KOPT-K1 (cell line): ENCODE results near the gene GSAP.
"Not testable (repeated sequence)": the region's sequence is repeated elsewhere in the genome, so short reads cannot be mapped to it uniquely, and the experiment has no call there.

Experiments
- H3K27ac ChIP-seq: fragments of 200-600 bp; sonication (generic); 2 replicates; pipeline ENCODE4 v1.5.1; 2016; ENCODE audit warnings: antibody characterized with exemption, mild to moderate bottlenecking, low read depth, low read length; ENCODE audit not compliant: poor library complexity, severe bottlenecking
- H3K36me3 ChIP-seq: fragments of 200-600 bp; sonication (generic); 2 replicates; pipeline ENCODE4 v1.5.1; 2017; ENCODE audit warnings: antibody characterized with exemption, mild to moderate bottlenecking, low read length, moderate library complexity; ENCODE audit not compliant: insufficient read depth
- H3K9me3 ChIP-seq: fragments of 200-600 bp; sonication (generic); 2 replicates; pipeline ENCODE4 v1.5.1; 2017; ENCODE audit warnings: antibody characterized with exemption, low read length, mild to moderate bottlenecking; ENCODE audit not compliant: insufficient read depth, poor library complexity, severe bottlenecking

Gene GSAP

GRCh38 chr7:77289387-77289786 lies 126.8 kb downstream of the GSAP start:
- Histone ChIP-seq H3K36me3 (no peaks in the 10 kb centered on the region; the same call in 1 of the 2 replicates), H3K27ac (no peak overlapping the region)

DNA sequence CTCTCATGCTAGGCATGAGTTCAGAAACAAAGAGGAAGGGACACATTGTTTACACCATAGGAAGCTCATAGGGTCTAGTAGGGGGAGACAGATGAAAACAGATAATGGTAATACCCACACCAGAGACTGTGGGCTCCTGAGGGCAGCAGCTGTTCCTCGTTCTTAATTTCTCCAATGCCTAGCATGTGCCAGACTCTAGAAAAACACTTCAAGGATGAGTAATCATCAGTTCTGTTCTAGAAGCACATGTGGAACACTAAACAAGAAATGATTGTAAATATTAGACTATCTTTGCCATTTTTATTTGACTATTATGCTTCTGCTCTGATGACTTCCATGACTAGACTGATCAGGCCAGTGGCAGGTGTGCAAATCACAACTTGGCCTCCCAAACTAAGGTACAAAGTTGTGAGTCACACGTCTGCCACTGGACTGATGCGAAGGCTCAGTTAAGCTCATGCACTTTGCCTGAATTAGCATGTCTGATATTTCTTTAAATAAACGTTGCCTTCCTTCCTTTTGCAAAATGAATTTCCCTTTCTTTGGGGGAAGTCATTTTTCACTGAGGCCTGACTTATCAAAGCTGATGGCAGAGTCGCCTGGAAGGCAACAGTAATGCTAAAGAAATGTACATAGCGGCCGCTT lies 127.4 kb downstream of the GSAP start:
- Histone ChIP-seq H3K36me3 (no peaks in the 10 kb centered on the region; the same call in 1 of the 2 replicates), H3K27ac (no peak overlapping the region), H3K9me3 (peaks cover 9% of the 10 kb centered on the region)

More at GRCh38 chr7:77289387-77289786, 126.8 kb downstream of the GSAP start:
- H3K9me3 ChIP-seq, result peaks cover 9% of the 10 kb centered on the region

DNA sequence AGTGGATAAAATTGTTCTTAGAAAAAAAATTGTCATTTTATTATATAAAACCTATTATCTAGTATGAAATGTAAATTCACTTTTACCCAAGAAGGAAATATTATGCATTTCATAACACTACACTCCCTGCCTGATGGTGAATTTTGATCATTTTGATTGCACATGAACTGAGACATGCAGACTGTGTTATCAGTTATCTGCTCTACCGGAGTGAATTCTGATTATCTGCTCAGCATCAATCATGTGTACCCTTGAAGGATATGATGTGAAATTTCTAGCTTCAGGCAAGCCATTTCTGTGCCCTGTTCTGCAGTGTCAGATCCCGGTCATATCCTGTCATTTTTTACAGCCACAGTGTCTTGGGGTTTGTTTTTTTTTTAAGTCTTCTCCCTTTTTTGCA lies 131.5 kb downstream of the GSAP start:
- H3K36me3 ChIP-seq, result no peaks in the 10 kb centered on the region; the same call in 1 of the 2 replicates
- no peak overlapping the region for H3K27ac ChIP-seq
- peaks cover 9% of the 10 kb centered on the region for H3K9me3 ChIP-seq

- H3K9me3 ChIP-seq, result peaks cover 9% of the 10 kb centered on the region
- no peak overlapping the region for H3K27ac ChIP-seq
- no peaks in the 10 kb centered on the region; the same call in 1 of the 2 replicates for H3K36me3 ChIP-seq
Observed at GRCh38 chr7:77284005-77284404, 132.1 kb downstream of the GSAP start.

DNA sequence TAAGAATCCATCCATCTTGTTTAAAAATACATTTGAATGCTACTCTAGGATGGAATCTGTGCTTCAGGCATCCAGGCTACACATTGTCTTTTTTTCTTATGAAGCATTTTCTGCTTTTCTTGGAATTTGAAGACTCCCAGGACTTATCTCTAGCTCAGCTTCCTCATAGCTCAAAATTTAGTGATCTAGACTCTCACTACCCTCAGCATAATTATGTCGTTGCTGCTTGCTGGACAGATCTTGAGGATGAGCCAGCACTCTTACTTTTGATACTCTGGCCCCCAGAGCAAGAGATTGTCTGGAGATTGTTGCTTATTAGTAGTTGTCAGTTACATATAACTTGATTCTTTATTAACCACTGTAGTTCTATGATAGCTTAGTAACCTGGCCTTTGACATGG lies 133.3 kb downstream of the GSAP start:
- peaks cover 2% of the 10 kb centered on the region for H3K9me3 ChIP-seq
- H3K27ac ChIP-seq, result no peak overlapping the region
- no peaks in the 10 kb centered on the region; the same call in 1 of the 2 replicates for H3K36me3 ChIP-seq

DNA sequence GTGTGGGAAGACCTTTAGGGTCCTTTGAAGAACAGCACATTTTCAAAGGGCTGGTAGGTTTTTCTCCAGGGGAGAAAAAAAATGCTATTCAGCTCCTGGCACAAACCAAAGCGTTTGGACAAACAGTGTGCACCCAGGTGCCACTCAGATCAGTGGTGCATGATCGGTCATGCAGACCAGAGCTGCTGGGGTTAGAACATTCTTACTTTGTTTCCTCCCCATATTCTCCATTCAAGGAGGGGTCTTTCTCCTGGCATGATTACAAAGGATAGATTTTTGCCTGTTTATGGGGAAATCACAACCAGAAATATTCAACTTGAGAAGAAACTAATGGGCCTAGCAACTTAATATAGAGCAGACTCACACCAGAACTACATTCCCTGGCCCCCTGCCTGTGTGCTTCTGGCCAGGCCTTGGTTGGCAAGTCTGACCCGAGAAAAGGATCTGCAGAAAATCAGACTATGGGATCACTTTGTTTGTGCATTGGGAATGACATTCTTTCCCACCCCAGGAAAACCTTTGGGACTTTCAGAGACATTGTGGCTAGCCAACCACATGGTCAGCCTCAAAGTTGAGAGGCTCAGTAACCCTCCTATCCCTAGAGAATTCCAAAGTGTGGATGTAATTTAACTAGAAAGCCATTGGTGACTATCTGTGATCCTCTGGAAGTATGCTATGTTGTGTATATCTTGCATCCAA lies 134.2 kb downstream of the GSAP start:
- Histone ChIP-seq H3K9me3 (no peaks in the 10 kb centered on the region), H3K36me3 (no peaks in the 10 kb centered on the region), H3K27ac (no peak overlapping the region)

GRCh38 chr7:77276120-77276519 lies 140.0 kb downstream of the GSAP start:
- no peaks in the 10 kb centered on the region for H3K36me3 ChIP-seq
- no peak overlapping the region for H3K27ac ChIP-seq
- no peaks in the 10 kb centered on the region for H3K9me3 ChIP-seq

DNA sequence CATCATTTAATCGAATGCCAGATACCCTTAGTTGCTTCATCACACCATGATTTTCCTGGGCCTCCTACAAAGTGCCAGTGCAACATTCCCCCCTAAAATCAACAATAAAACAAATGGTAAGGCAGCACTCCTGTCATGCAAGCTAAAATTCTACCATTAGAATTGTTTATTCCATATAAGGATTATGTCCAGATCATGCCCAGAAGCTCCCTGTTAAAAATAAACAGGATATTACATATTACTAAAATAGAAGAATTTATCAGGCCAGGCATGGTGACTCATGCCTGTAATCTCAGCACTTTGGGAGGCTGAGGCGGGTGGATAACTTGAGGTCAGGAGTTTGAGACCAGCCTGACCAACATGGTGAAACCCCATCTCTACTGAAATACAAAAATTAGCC lies 140.5 kb downstream of the GSAP start:
- not testable (repeated sequence) for H3K9me3 ChIP-seq

DNA sequence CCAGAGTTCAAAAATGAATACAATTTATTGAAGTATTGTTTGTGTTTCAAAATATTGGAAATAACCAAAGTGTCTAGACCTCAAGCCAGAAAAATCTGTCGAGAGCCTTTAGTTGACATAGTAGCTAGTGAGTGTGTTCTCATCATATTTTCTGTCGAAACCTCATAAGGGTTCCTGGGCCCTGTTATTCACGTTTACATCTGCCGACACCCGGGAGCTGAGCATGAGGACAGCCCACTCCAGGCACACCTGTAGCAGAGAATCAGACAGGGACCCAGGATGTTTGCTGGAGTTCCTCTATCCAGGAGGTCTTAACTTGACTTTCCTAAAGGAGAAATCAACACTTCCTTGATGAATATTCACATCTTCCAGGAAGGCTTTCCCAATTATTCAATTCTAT lies 144.4 kb downstream of the GSAP start:
- Histone ChIP-seq H3K36me3 (no peaks in the 10 kb centered on the region), H3K27ac (no peak overlapping the region), H3K9me3 (no peaks in the 10 kb centered on the region)

More for the DNA sequence above, 140.5 kb downstream of the GSAP start:
- H3K36me3 ChIP-seq, H3K27ac ChIP-seq: not testable (repeated sequence)

DNA sequence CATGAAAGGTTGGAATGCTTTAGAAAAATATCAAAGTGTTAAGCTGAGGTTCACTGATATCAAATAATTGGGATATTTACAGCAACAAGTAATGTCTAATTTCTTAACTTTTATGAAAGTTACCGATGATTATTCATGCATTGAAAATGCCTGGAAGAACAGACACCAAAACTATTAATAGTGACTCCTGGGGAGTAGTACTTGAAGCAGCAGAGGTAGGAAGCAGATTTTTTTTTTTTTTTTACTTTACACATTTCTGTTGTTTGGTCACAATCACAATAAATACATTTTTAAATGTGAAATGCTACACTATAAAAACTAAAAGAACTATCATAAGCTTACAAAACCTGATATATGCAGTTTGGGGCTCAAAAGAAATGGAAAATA lies 146.1 kb downstream of the GSAP start:
- no peaks in the 10 kb centered on the region for H3K36me3 ChIP-seq
- H3K9me3 ChIP-seq, result no peaks in the 10 kb centered on the region
- no peak overlapping the region for H3K27ac ChIP-seq

GRCh38 chr7:77269360-77270093 lies 146.6 kb downstream of the GSAP start:
- Histone ChIP-seq H3K9me3 (no peaks in the 10 kb centered on the region), H3K27ac (no peak overlapping the region), H3K36me3 (no peaks in the 10 kb centered on the region)

GRCh38 chr7:77266291-77266794 lies 149.8 kb downstream of the GSAP start:
- H3K27ac ChIP-seq, result no peak overlapping the region
- no peaks in the 10 kb centered on the region for H3K9me3 ChIP-seq

GRCh38 chr7:77265666-77266065 lies 150.5 kb downstream of the GSAP start:
- Histone ChIP-seq H3K36me3 (no peaks in the 10 kb centered on the region), H3K27ac (no peak overlapping the region)

More at GRCh38 chr7:77266291-77266794, 149.8 kb downstream of the GSAP start:
- H3K36me3 ChIP-seq, result no peaks in the 10 kb centered on the region

DNA sequence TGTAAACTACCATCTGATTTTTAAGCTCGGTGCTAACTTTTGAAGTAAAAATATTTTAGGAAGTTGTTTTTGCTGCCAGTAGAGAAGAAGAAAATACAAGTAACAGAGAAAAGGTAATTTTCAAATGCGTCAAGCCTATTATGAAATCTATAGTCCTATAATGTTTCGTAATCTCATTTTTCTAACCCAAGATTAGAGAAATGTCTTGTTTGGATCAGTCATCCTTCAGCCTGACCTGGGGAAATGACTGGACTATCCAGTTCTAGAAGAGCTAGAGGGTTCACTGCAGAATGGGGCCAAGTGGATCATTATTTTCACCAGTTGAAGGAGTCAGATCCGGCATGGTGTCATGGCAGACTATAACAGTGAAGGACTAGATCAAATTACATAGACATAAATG lies 153.8 kb downstream of the GSAP start:
- Histone ChIP-seq H3K9me3 (no peaks in the 10 kb centered on the region), H3K27ac (no peak overlapping the region), H3K36me3 (no peaks in the 10 kb centered on the region)

More at GRCh38 chr7:77265666-77266065, 150.5 kb downstream of the GSAP start:
- H3K9me3 ChIP-seq, result no peaks in the 10 kb centered on the region
